ENCODE results near the gene KCNMA1. TPM values are rescaled to one million over a fixed set of nuclear protein-coding genes. Genes with fewer than 3 reads are reported as not detected.

Gene KCNMA1
- total RNA-seq, 2 donors from 2014 or later = 23.2 to 44.5 TPM

GRCh38 chr10:77086081-77086480 lies 551.5 kb downstream of the KCNMA1 start:
- no peak overlapping the region for H3K27ac ChIP-seq
- no peak overlapping the region for H3K4me3 ChIP-seq
- intact Hi-C loops (cut with DNase I) = no loop called here
- H3K9me3 ChIP-seq = no peaks in the 10 kb centered on the region
- no peak for DNase-seq
- no peaks in the 10 kb centered on the region for H3K4me1 ChIP-seq
- no peaks in the 10 kb centered on the region for H3K27me3 ChIP-seq
- TF ChIP-seq CTCF (IDR thresholded peaks at IDR 0.05) = no peak
- no peaks in the 10 kb centered on the region for H3K36me3 ChIP-seq
- H3K9ac ChIP-seq (ENCODE audit: low read depth in 2 of 2, low read length in 2 of 2) = no peak overlapping the region

GRCh38 chr10:77085344-77085743 lies 552.3 kb downstream of the KCNMA1 start:
- H3K9ac ChIP-seq (ENCODE audit: low read depth in 2 of 2, low read length in 2 of 2) = no peak overlapping the region
- no peak for TF ChIP-seq CTCF (IDR thresholded peaks at IDR 0.05)
- no peak overlapping the region for H3K27ac ChIP-seq
- H3K9me3 ChIP-seq = no peaks in the 10 kb centered on the region
- no peak overlapping the region for H3K4me3 ChIP-seq
- intact Hi-C loops (cut with DNase I) = no loop called here
- no peaks in the 10 kb centered on the region for H3K27me3 ChIP-seq
- no peaks in the 10 kb centered on the region for H3K36me3 ChIP-seq
- no peaks in the 10 kb centered on the region for H3K4me1 ChIP-seq
- DNase-seq = no peak

GRCh38 chr10:77084431-77085144 lies 553.0 kb downstream of the KCNMA1 start:
- H3K4me3 ChIP-seq = no peak overlapping the region
- intact Hi-C loops (cut with DNase I) = no loop called here
- no peaks in the 10 kb centered on the region for H3K4me1 ChIP-seq
- no peaks in the 10 kb centered on the region for H3K36me3 ChIP-seq
- no peaks in the 10 kb centered on the region for H3K27me3 ChIP-seq
- H3K9me3 ChIP-seq = no peaks in the 10 kb centered on the region
- no peak for TF ChIP-seq CTCF (IDR thresholded peaks at IDR 0.05)
- H3K27ac ChIP-seq = no peak overlapping the region
- no peak overlapping the region for H3K9ac ChIP-seq (ENCODE audit: low read depth in 2 of 2, low read length in 2 of 2)
- no peak for DNase-seq

GRCh38 chr10:77082601-77083252 lies 554.9 kb downstream of the KCNMA1 start:
- Histone ChIP-seq H3K9me3 (no peaks in the 10 kb centered on the region), H3K27me3 (no peaks in the 10 kb centered on the region), H3K4me1 (no peaks in the 10 kb centered on the region), H3K36me3 (no peaks in the 10 kb centered on the region), H3K4me3 (no peak overlapping the region), H3K27ac (no peak overlapping the region), H3K9ac (ENCODE audit: low read depth in 2 of 2, low read length in 2 of 2) (no peak overlapping the region)
- TF ChIP-seq CTCF (IDR thresholded peaks at IDR 0.05) = no peak
- intact Hi-C loops (cut with DNase I) = no loop called here
- DNase-seq = no peak

GRCh38 chr10:77081481-77081891 lies 556.1 kb downstream of the KCNMA1 start:
- Histone ChIP-seq H3K4me1 (no peaks in the 10 kb centered on the region), H3K9ac (ENCODE audit: low read depth in 2 of 2, low read length in 2 of 2) (no peak overlapping the region), H3K4me3 (no peak overlapping the region), H3K27ac (no peak overlapping the region), H3K27me3 (no peaks in the 10 kb centered on the region), H3K36me3 (no peaks in the 10 kb centered on the region), H3K9me3 (no peaks in the 10 kb centered on the region)
- no peak for DNase-seq
- no peak for TF ChIP-seq CTCF (IDR thresholded peaks at IDR 0.05)
- intact Hi-C loops (cut with DNase I) = no loop called here
